HEK293 (cell line): ENCODE data around the gene EBP.

Source experiments
- GLI2 ChIP-seq: fragments of 450-650 bp; formaldehyde crosslinking; IDR thresholded peaks from 2 replicates; pipeline ENCODE4; 2017; ENCODE audit warnings: missing biosample characterization, missing genetic modification characterization, low read depth, borderline replicate concordance
- TCF7L2 ChIP-seq: IDR thresholded peaks from 2 replicates; pipeline ENCODE4 v1.6.1; 2011; ENCODE audit warnings: low read depth, mild to moderate bottlenecking, inconsistent platforms, low read length, moderate library complexity, borderline replicate concordance
- ZNF24 ChIP-seq: fragments of 450-650 bp; formaldehyde crosslinking; IDR thresholded peaks from 2 replicates; pipeline ENCODE4 v1.5.1; 2016; ENCODE audit warnings: missing biosample characterization, missing genetic modification characterization
- ZNF274 ChIP-seq, 2 experiments: fragments of 200-500 bp in 1 of 2; fragments of 450-650 bp in 1 of 2; sonication (Bioruptor generic) in 1 of 2; formaldehyde crosslinking in 1 of 2; IDR thresholded peaks; 2 replicates each; pipeline versions ENCODE4 v1.5.1 to v1.6.1; 2014 to 2016; ENCODE audit warnings: borderline replicate concordance in 1 of 2, inconsistent platforms in 1 of 2, low read length in 1 of 2, missing biosample characterization in 1 of 2, missing genetic modification characterization in 1 of 2
- TF ChIP-seq, protein P1 (sequence below): fragments of 450-650 bp; formaldehyde crosslinking; IDR thresholded peaks from 2 replicates; pipeline ENCODE4 v1.5.1; 2017; ENCODE audit warnings: missing biosample characterization, missing genetic modification characterization
- TF ChIP-seq, protein P2 (sequence below): fragments of 450-650 bp; formaldehyde crosslinking; IDR thresholded peaks from 2 replicates; pipeline ENCODE4 v1.5.1; 2016; ENCODE audit warnings: missing biosample characterization, missing genetic modification characterization
- TF ChIP-seq, protein P3 (sequence below): fragments of 450-650 bp; formaldehyde crosslinking; IDR thresholded peaks from 2 replicates; pipeline ENCODE4 v1.5.1; 2016; ENCODE audit warnings: missing biosample characterization, missing genetic modification characterization

DNA sequence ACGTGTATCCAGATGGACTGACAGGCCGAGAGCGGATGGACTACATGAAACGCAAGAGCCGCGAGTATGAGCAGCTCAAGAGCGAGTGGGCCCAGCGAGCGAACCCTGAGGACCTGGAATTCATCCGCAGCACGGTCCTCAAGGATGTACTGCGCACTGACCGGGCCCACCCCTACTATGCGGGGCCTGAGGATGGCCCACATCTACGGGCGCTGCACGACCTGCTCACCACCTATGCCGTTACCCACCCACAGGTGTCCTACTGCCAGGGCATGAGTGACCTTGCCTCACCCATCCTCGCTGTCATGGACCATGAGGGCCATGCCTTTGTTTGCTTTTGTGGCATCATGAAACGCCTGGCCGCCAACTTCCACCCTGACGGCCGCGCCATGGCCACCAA, 38.0 kb downstream of the EBP start:
- TF ChIP-seq, protein P1, sequence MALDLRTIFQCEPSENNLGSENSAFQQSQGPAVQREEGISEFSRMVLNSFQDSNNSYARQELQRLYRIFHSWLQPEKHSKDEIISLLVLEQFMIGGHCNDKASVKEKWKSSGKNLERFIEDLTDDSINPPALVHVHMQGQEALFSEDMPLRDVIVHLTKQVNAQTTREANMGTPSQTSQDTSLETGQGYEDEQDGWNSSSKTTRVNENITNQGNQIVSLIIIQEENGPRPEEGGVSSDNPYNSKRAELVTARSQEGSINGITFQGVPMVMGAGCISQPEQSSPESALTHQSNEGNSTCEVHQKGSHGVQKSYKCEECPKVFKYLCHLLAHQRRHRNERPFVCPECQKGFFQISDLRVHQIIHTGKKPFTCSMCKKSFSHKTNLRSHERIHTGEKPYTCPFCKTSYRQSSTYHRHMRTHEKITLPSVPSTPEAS (tag by site-specific recombination), result no peak
- TF ChIP-seq, protein P2, sequence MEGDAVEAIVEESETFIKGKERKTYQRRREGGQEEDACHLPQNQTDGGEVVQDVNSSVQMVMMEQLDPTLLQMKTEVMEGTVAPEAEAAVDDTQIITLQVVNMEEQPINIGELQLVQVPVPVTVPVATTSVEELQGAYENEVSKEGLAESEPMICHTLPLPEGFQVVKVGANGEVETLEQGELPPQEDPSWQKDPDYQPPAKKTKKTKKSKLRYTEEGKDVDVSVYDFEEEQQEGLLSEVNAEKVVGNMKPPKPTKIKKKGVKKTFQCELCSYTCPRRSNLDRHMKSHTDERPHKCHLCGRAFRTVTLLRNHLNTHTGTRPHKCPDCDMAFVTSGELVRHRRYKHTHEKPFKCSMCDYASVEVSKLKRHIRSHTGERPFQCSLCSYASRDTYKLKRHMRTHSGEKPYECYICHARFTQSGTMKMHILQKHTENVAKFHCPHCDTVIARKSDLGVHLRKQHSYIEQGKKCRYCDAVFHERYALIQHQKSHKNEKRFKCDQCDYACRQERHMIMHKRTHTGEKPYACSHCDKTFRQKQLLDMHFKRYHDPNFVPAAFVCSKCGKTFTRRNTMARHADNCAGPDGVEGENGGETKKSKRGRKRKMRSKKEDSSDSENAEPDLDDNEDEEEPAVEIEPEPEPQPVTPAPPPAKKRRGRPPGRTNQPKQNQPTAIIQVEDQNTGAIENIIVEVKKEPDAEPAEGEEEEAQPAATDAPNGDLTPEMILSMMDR, result no peak
- no peak for TF ChIP-seq ZNF274 (IDR thresholded peaks at IDR 0.05; ENCODE audit: low read length)
- TF ChIP-seq ZNF274 (tag by site-specific recombination; IDR thresholded peaks at IDR 0.05; ENCODE audit: borderline replicate concordance), result no peak
- TF ChIP-seq, protein P3, sequence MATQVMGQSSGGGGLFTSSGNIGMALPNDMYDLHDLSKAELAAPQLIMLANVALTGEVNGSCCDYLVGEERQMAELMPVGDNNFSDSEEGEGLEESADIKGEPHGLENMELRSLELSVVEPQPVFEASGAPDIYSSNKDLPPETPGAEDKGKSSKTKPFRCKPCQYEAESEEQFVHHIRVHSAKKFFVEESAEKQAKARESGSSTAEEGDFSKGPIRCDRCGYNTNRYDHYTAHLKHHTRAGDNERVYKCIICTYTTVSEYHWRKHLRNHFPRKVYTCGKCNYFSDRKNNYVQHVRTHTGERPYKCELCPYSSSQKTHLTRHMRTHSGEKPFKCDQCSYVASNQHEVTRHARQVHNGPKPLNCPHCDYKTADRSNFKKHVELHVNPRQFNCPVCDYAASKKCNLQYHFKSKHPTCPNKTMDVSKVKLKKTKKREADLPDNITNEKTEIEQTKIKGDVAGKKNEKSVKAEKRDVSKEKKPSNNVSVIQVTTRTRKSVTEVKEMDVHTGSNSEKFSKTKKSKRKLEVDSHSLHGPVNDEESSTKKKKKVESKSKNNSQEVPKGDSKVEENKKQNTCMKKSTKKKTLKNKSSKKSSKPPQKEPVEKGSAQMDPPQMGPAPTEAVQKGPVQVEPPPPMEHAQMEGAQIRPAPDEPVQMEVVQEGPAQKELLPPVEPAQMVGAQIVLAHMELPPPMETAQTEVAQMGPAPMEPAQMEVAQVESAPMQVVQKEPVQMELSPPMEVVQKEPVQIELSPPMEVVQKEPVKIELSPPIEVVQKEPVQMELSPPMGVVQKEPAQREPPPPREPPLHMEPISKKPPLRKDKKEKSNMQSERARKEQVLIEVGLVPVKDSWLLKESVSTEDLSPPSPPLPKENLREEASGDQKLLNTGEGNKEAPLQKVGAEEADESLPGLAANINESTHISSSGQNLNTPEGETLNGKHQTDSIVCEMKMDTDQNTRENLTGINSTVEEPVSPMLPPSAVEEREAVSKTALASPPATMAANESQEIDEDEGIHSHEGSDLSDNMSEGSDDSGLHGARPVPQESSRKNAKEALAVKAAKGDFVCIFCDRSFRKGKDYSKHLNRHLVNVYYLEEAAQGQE (tag by site-specific recombination), result no peak
- no peak for TF ChIP-seq ZNF24 (tag by site-specific recombination)
- TF ChIP-seq GLI2, result no peak
- no peak for TF ChIP-seq TCF7L2
